Activated CD4-positive, alpha-beta memory T cell treated with anti-CD3 and anti-CD28 coated beads for 36 hours (primary cell): ENCODE data around the gene ADGB. TPM values are rescaled to one million over a fixed set of nuclear protein-coding genes. Genes with fewer than 3 reads are reported as not detected.

Experiments
- CTCF ChIA-PET: fragments of 350-600 bp; sonication (Branson Sonifier 250); formaldehyde crosslinking; loops from one replicate; lab custom pipeline; 2021; ENCODE audit warnings: antibody characterized with exemption, inconsistent platforms; lab: Charles Lee
- POLR2A ChIA-PET: fragments of 350-600 bp; sonication (Branson Sonifier 250); formaldehyde crosslinking; loops from one replicate; lab custom pipeline; 2021; ENCODE audit warnings: antibody characterized with exemption; lab: Charles Lee
- DNase-seq: peaks from one replicate; pipeline ENCODE4 v3.0.0-alpha.2; 2020
- H3K27ac Mint-ChIP-seq: one replicate; pipeline ENCODE4 v1.8.0; 2021; ENCODE audit warnings: mixed read lengths
- H3K27me3 Mint-ChIP-seq: one replicate; pipeline ENCODE4 v1.8.0; 2021; ENCODE audit warnings: mixed read lengths
- H3K36me3 Mint-ChIP-seq: one replicate; pipeline ENCODE4 v1.8.0; 2021; ENCODE audit warnings: mixed read lengths
- H3K4me1 Mint-ChIP-seq: one replicate; pipeline ENCODE4 v1.8.0; 2021; ENCODE audit warnings: low read depth, mixed read lengths
- H3K4me3 Mint-ChIP-seq: one replicate; pipeline ENCODE4 v1.8.0; 2021; ENCODE audit warnings: mild to moderate bottlenecking, mixed read lengths
- H3K9me3 Mint-ChIP-seq: one replicate; pipeline ENCODE4 v1.8.0; 2021; ENCODE audit warnings: mixed read lengths
- intact Hi-C: fragments of 100-400 bp; cut with micrococcal nuclease; formaldehyde crosslinking; loops from one replicate; pipeline ENCODE4 v1.15.1; 2023
- total RNA-seq, 2 experiments: library from RNA; stranded (reverse); gene quantifications; one replicate each; pipeline ENCODE4 v1.2.3, GENCODE V29; 2021

ADGB gene
- total RNA-seq, 2 experiments from 2014 or later = 0.56 TPM; not detected in 1

GRCh38 chr6:146700078-146700686 is 101.4 kb downstream of the ADGB start:
- DNase-seq = peak; percentile 41
- H3K27me3 Mint-ChIP-seq = no peaks in the 10 kb centered on the region
- intact Hi-C loops = loop anchor here (1.0 to 5.0 kb wide), 2 partner anchors 771 to 973 kb away; no protein-coding TSS in a partner anchor
- H3K4me1 Mint-ChIP-seq = no peaks in the 10 kb centered on the region
- no peak overlapping the region for H3K27ac Mint-ChIP-seq
- H3K4me3 Mint-ChIP-seq = no peak overlapping the region
- ChIA-PET POLR2A (no interaction called here), CTCF (interaction anchor here (0.6 to 1.9 kb wide), 13 partner anchors 9 to 776 kb away, joined by 3 to 8 read pairs (median 3); no protein-coding TSS in a partner anchor)
- H3K36me3 Mint-ChIP-seq = no peaks in the 10 kb centered on the region
- H3K9me3 Mint-ChIP-seq = no peaks in the 10 kb centered on the region

- H3K9me3 Mint-ChIP-seq = no peaks in the 10 kb centered on the region
- H3K4me1 Mint-ChIP-seq = no peaks in the 10 kb centered on the region
- no peaks in the 10 kb centered on the region for H3K36me3 Mint-ChIP-seq
- ChIA-PET CTCF (interaction anchor here (0.6 to 1.5 kb wide), 3 partner anchors 8 to 773 kb away, joined by 3 to 5 read pairs (median 3); no protein-coding TSS in a partner anchor), POLR2A (no interaction called here)
- no peaks in the 10 kb centered on the region for H3K27me3 Mint-ChIP-seq
- H3K4me3 Mint-ChIP-seq = no peak overlapping the region
- intact Hi-C loops = loop anchor here (5.0 kb wide), 1 partner anchor 974 kb away; no protein-coding TSS in a partner anchor
- no peak overlapping the region for H3K27ac Mint-ChIP-seq
- DNase-seq = no peak
Measured at GRCh38 chr6:146701632-146702031, 102.9 kb downstream of the ADGB start.

- no peaks in the 10 kb centered on the region for H3K9me3 Mint-ChIP-seq
- POLR2A ChIA-PET = no interaction called here
- no peak overlapping the region for H3K27ac Mint-ChIP-seq
- no peaks in the 10 kb centered on the region for H3K27me3 Mint-ChIP-seq
- H3K36me3 Mint-ChIP-seq = no peaks in the 10 kb centered on the region
- intact Hi-C loops = no loop called here
- CTCF ChIA-PET = interaction anchor here (1.3 kb wide), 1 partner anchor 9 kb away, joined by 3 read pairs; no protein-coding TSS in a partner anchor
- H3K4me3 Mint-ChIP-seq = no peak overlapping the region
- H3K4me1 Mint-ChIP-seq = no peaks in the 10 kb centered on the region
- DNase-seq = no peak
Measured at GRCh38 chr6:146709036-146709622, 110.4 kb downstream of the ADGB start.

GRCh38 chr6:146719387-146719786 is 120.6 kb downstream of the ADGB start:
- CTCF ChIA-PET = interaction anchor here (0.6 to 1.0 kb wide), 2 partner anchors 19 to 25 kb away, joined by 3 to 8 read pairs; no protein-coding TSS in a partner anchor
- no peak for DNase-seq
- intact Hi-C loops = no loop called here
- Mint-ChIP-seq H3K4me3 (no peak overlapping the region), H3K36me3 (no peaks in the 10 kb centered on the region), H3K27ac (no peak overlapping the region), H3K9me3 (no peaks in the 10 kb centered on the region), H3K4me1 (no peaks in the 10 kb centered on the region), H3K27me3 (no peaks in the 10 kb centered on the region)
- POLR2A ChIA-PET = no interaction called here

GRCh38 chr6:146739696-146740095 is 140.9 kb downstream of the ADGB start:
- Mint-ChIP-seq H3K36me3 (no peaks in the 10 kb centered on the region), H3K27me3 (no peaks in the 10 kb centered on the region), H3K4me1 (no peaks in the 10 kb centered on the region), H3K27ac (no peak overlapping the region), H3K4me3 (no peak overlapping the region), H3K9me3 (no peaks in the 10 kb centered on the region)
- DNase-seq = no peak
- ChIA-PET CTCF (no interaction called here), POLR2A (no interaction called here)
- intact Hi-C loops = no loop called here

- Mint-ChIP-seq H3K9me3 (no peaks in the 10 kb centered on the region), H3K4me1 (no peaks in the 10 kb centered on the region), H3K27me3 (no peaks in the 10 kb centered on the region), H3K4me3 (no peak overlapping the region), H3K27ac (no peak overlapping the region), H3K36me3 (no peaks in the 10 kb centered on the region)
- POLR2A ChIA-PET = no interaction called here
- CTCF ChIA-PET = interaction anchor here (0.6 kb wide), 1 partner anchor 801 kb away, joined by 3 read pairs; no protein-coding TSS in a partner anchor
- no peak for DNase-seq
- intact Hi-C loops = no loop called here
Measured at GRCh38 chr6:146741609-146742008, 142.8 kb downstream of the ADGB start.

- H3K4me3 Mint-ChIP-seq = no peak overlapping the region
- peaks cover 11% of the 10 kb centered on the region for H3K9me3 Mint-ChIP-seq
- ChIA-PET CTCF (no interaction called here), POLR2A (no interaction called here)
- H3K36me3 Mint-ChIP-seq = no peaks in the 10 kb centered on the region
- no peak overlapping the region for H3K27ac Mint-ChIP-seq
- no peaks in the 10 kb centered on the region for H3K27me3 Mint-ChIP-seq
- DNase-seq = no peak
- no peaks in the 10 kb centered on the region for H3K4me1 Mint-ChIP-seq
- intact Hi-C loops = no loop called here
Measured at GRCh38 chr6:146753306-146753705, 154.5 kb downstream of the ADGB start.

- H3K36me3 Mint-ChIP-seq = no peaks in the 10 kb centered on the region
- ChIA-PET CTCF (no interaction called here), POLR2A (no interaction called here)
- intact Hi-C loops = no loop called here
- H3K4me3 Mint-ChIP-seq = no peak overlapping the region
- H3K4me1 Mint-ChIP-seq = peaks cover 22% of the 10 kb centered on the region
- H3K27ac Mint-ChIP-seq = no peak overlapping the region
- no peak for DNase-seq
- peaks cover 4% of the 10 kb centered on the region for H3K27me3 Mint-ChIP-seq
- no peaks in the 10 kb centered on the region for H3K9me3 Mint-ChIP-seq
Measured at GRCh38 chr6:146767632-146768031, 168.9 kb downstream of the ADGB start.

- H3K27ac Mint-ChIP-seq = no peak overlapping the region
- H3K9me3 Mint-ChIP-seq = no peaks in the 10 kb centered on the region
- CTCF ChIA-PET = no interaction called here
Measured at GRCh38 chr6:146768722-146769121, 169.9 kb downstream of the ADGB start.

GRCh38 chr6:146770275-146770964 is 171.6 kb downstream of the ADGB start:
- intact Hi-C loops = loop anchor here (10.0 kb wide), 1 partner anchor 846 kb away; no protein-coding TSS in a partner anchor
- Mint-ChIP-seq H3K4me1 (peaks cover 22% of the 10 kb centered on the region), H3K36me3 (no peaks in the 10 kb centered on the region), H3K27ac (no peak overlapping the region), H3K27me3 (no peaks in the 10 kb centered on the region), H3K9me3 (no peaks in the 10 kb centered on the region), H3K4me3 (peak overlapping the region; percentile 60)
- ChIA-PET CTCF (interaction anchor here (0.9 kb wide), 1 partner anchor 9 kb away, joined by 3 read pairs; no protein-coding TSS in a partner anchor), POLR2A (no interaction called here)
- peak; percentile 22 for DNase-seq

More at GRCh38 chr6:146768722-146769121, 169.9 kb downstream of the ADGB start:
- Mint-ChIP-seq H3K36me3 (no peaks in the 10 kb centered on the region), H3K27me3 (no peaks in the 10 kb centered on the region), H3K4me1 (peaks cover 22% of the 10 kb centered on the region), H3K4me3 (no peak overlapping the region)
- intact Hi-C loops = no loop called here
- DNase-seq = no peak
- POLR2A ChIA-PET = no interaction called here

GRCh38 chr6:146770965-146771735 is 172.4 kb downstream of the ADGB start:
- no peaks in the 10 kb centered on the region for H3K27me3 Mint-ChIP-seq
- CTCF ChIA-PET = interaction anchor here (0.9 kb wide), 1 partner anchor 8 kb away, joined by 3 read pairs; no protein-coding TSS in a partner anchor
- intact Hi-C loops = loop anchor here (10.0 kb wide), 1 partner anchor 846 kb away; no protein-coding TSS in a partner anchor
- POLR2A ChIA-PET = interaction anchor here (0.6 kb wide), 1 partner anchor 286 kb away, joined by 3 read pairs; no protein-coding TSS in a partner anchor
- peak; percentile 69 for DNase-seq
- no peak overlapping the region for H3K27ac Mint-ChIP-seq
- peaks cover 22% of the 10 kb centered on the region for H3K4me1 Mint-ChIP-seq
- H3K36me3 Mint-ChIP-seq = no peaks in the 10 kb centered on the region
- H3K4me3 Mint-ChIP-seq = peak overlapping the region; percentile 60
- no peaks in the 10 kb centered on the region for H3K9me3 Mint-ChIP-seq
